ENCODE results near the gene KCNK4.
A peak's percentile ranks its signal among the peaks of the same experiment; 100 is the strongest.

The KCNK4 gene

GRCh38 chr11:64269540-64270220, 21.4 kb upstream of the KCNK4 start:
- DNase-seq: peak; percentile 98 to 100

GRCh38 chr11:64275031-64275800, 15.9 kb upstream of the KCNK4 start:
- DNase-seq: no peak

- DNase-seq: no peak
These were observed 15.3 kb upstream of the KCNK4 start for GRCh38 chr11:64275841-64276240.

GRCh38 chr11:64276653-64277431, 14.3 kb upstream of the KCNK4 start:
- DNase-seq: peak; percentile 50 to 76

GRCh38 chr11:64278576-64279190, 12.4 kb upstream of the KCNK4 start:
- no peak for DNase-seq

- DNase-seq: no peak
These were observed 8.9 kb upstream of the KCNK4 start for GRCh38 chr11:64281957-64282770.

GRCh38 chr11:64283092-64283491, 8.0 kb upstream of the KCNK4 start:
- DNase-seq: no peak

- peak; percentile 85 to 96 for DNase-seq
These were observed 6.8 kb upstream of the KCNK4 start, which contains the start of gene BAD for GRCh38 chr11:64284048-64284961. Gene BAD, minus strand, starts transcription at chr11:64284665. Its CDS starts 297 bp downstream, at chr11:64284368.

- DNase-seq: peak; percentile 74 to 91
These were observed 5.9 kb upstream of the KCNK4 start, which contains the start of gene GPR137 for GRCh38 chr11:64284962-64285884. Gene GPR137, plus strand, starts transcription at chr11:64285848. Its CDS starts 677 bp downstream, at chr11:64286525.

GRCh38 chr11:64285885-64286800, 5.0 kb upstream of the KCNK4 start:
- DNase-seq: no peak

GRCh38 chr11:64286801-64287159, 4.3 kb upstream of the KCNK4 start:
- DNase-seq: no peak

GRCh38 chr11:64287676-64288352, 3.3 kb upstream of the KCNK4 start:
- no peak for DNase-seq

- DNase-seq: no peak
These were observed 2.8 kb upstream of the KCNK4 start for GRCh38 chr11:64288353-64288750.

- no peak for DNase-seq
These were observed 2.0 kb upstream of the KCNK4 start for GRCh38 chr11:64289002-64289564.

GRCh38 chr11:64290352-64291261, 495 bp upstream of the KCNK4 start:
- DNase-seq: peak; percentile 23 to 52

GRCh38 chr11:64291752-64292459, 804 bp downstream of the KCNK4 start:
- no peak for DNase-seq

All from inflammatory macrophage treated with lipopolysaccharide for 1 hour (primary cell).